ENCODE data around the gene NT5DC2.

- TF ChIP-seq EZH2 (IDR thresholded peaks at IDR 0.05; ENCODE audit: insufficient read depth, poor library complexity, severe bottlenecking) (no peak), EZH2phosphoT487 (IDR thresholded peaks at IDR 0.05; ENCODE audit: insufficient read depth, low read depth) (no peak)
Measured at GRCh38 chr3:52530918-52531826, 2.5 kb downstream of the NT5DC2 start.
